Astrocyte (in vitro differentiated cells and primary cell): ENCODE results near the gene AFF4. TPM values are rescaled to one million over a fixed set of nuclear protein-coding genes. Genes with fewer than 3 reads are reported as not detected.

Experiments
- DNase-seq: peaks from one replicate; pipeline ENCODE4 v3.0.0-alpha.2; 2010; ENCODE audit warnings: low read depth
- FAIRE-seq: peaks from 2 replicates; lab custom pipeline; 2011; peaks lifted over from hg19 to GRCh38; lab: Jason Lieb, UNC
- H2AFZ ChIP-seq: 2 replicates; pipeline ENCODE4 v1.6.0; 2012; ENCODE audit warnings: low read depth, low read length, inconsistent platforms
- H3K27ac ChIP-seq: 2 replicates; pipeline ENCODE4 v1.5.1; 2011; ENCODE audit warnings: low read depth, low read length, inconsistent platforms
- H3K27me3 ChIP-seq: 2 replicates; pipeline ENCODE4 v1.6.0; 2011; ENCODE audit warnings: low read length, inconsistent platforms; ENCODE audit not compliant: insufficient read depth
- H3K36me3 ChIP-seq: 2 replicates; pipeline ENCODE4 v1.5.1; 2011; ENCODE audit warnings: low read length, inconsistent platforms; ENCODE audit not compliant: insufficient read depth
- H3K4me1 ChIP-seq: 2 replicates; pipeline ENCODE4 v1.5.1; 2011; ENCODE audit warnings: low read length, inconsistent platforms; ENCODE audit not compliant: insufficient read depth
- H3K4me2 ChIP-seq: 2 replicates; pipeline ENCODE4 v1.6.0; 2012; ENCODE audit warnings: low read length, inconsistent platforms
- H3K4me3 ChIP-seq: 2 replicates; pipeline ENCODE4 v1.5.1; 2011; ENCODE audit warnings: low read depth, mild to moderate bottlenecking, low read length, inconsistent platforms; ENCODE audit not compliant: insufficient read depth
- H3K79me2 ChIP-seq: 2 replicates; pipeline ENCODE4 v1.6.0; 2012; ENCODE audit warnings: mild to moderate bottlenecking, low read length, inconsistent platforms; ENCODE audit not compliant: insufficient read depth
- H3K9ac ChIP-seq: 2 replicates; pipeline ENCODE4 v1.6.0; 2012; ENCODE audit warnings: mild to moderate bottlenecking, low read length, inconsistent platforms
- H3K9me3 ChIP-seq: 2 replicates; pipeline ENCODE4 v1.5.1; 2012; ENCODE audit warnings: low read depth, mild to moderate bottlenecking, low read length, inconsistent platforms; ENCODE audit not compliant: insufficient read depth
- H4K20me1 ChIP-seq: 2 replicates; pipeline ENCODE4 v1.6.0; 2012; ENCODE audit warnings: low read length, inconsistent platforms; ENCODE audit not compliant: insufficient read depth
- H3K27ac Mint-ChIP-seq: one replicate; pipeline ENCODE4 v1.8.0; 2021; ENCODE audit warnings: mild to moderate bottlenecking, mixed read lengths; ENCODE audit not compliant: unreplicated experiment
- H3K27me3 Mint-ChIP-seq: one replicate; pipeline ENCODE4 v1.8.0; 2021; ENCODE audit warnings: low read depth, mixed read lengths; ENCODE audit not compliant: unreplicated experiment
- H3K36me3 Mint-ChIP-seq: one replicate; pipeline ENCODE4 v1.8.0; 2021; ENCODE audit warnings: low read depth, mixed read lengths; ENCODE audit not compliant: unreplicated experiment
- H3K4me1 Mint-ChIP-seq: one replicate; pipeline ENCODE4 v1.8.0; 2021; ENCODE audit warnings: low read depth, mixed read lengths; ENCODE audit not compliant: unreplicated experiment
- H3K4me3 Mint-ChIP-seq: one replicate; pipeline ENCODE4 v1.8.0; 2021; ENCODE audit warnings: mild to moderate bottlenecking, moderate library complexity, mixed read lengths; ENCODE audit not compliant: unreplicated experiment
- H3K9me3 Mint-ChIP-seq: one replicate; pipeline ENCODE4 v1.8.0; 2021; ENCODE audit warnings: mild to moderate bottlenecking, mixed read lengths; ENCODE audit not compliant: unreplicated experiment
- EZH2 ChIP-seq: IDR thresholded peaks from 2 replicates; pipeline ENCODE4 v1.6.1; 2012; ENCODE audit warnings: mild to moderate bottlenecking, low read length, inconsistent platforms; ENCODE audit not compliant: insufficient read depth
- total RNA-seq: library from RNA; stranded (reverse); gene quantifications from 2 replicates; pipeline ENCODE4 v1.2.1, GENCODE V29; 2021
- TF ChIP-seq, protein P1 (sequence below): IDR thresholded peaks from 2 replicates; pipeline ENCODE4 v1.5.1; 2011; ENCODE audit warnings: low read depth, mild to moderate bottlenecking, inconsistent platforms, low read length, moderate library complexity; ENCODE audit not compliant: insufficient read depth

The AFF4 gene
- total RNA-seq, 1 donor from 2014 or later: 163 TPM

DNA sequence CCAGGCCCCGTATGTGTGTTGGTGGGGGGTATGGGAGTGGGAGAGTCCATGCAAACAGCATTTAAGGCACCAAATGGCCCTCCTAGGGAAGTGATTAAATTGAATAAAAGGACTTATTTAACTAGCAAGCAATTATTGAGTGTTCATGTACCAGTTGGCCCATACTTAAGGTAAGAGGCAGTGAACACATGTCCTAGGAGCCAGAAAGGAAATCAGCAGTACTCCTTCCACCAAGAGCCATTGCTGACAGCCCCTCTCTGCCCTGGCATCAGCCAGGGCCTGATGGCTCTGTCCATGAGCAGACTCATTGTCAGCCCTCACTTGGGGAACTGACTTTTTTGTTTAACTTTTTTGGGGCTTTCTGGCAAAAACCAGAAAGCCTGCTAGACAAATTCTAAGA lies 122.5 kb downstream of the AFF4 start:
- H3K9ac ChIP-seq: no peak overlapping the region
- H3K4me3 ChIP-seq: no peak overlapping the region
- H3K9me3 Mint-ChIP-seq: peaks cover 2% of the 10 kb centered on the region
- H3K4me2 ChIP-seq: no peak overlapping the region
- no peak overlapping the region for H3K27ac Mint-ChIP-seq
- no peaks in the 10 kb centered on the region for H3K27me3 ChIP-seq
- peaks cover 14% of the 10 kb centered on the region for H3K4me1 Mint-ChIP-seq
- no peaks in the 10 kb centered on the region for H3K79me2 ChIP-seq
- H3K36me3 ChIP-seq: no peaks in the 10 kb centered on the region
- no peak for DNase-seq
- no peak overlapping the region for H3K27ac ChIP-seq
- H3K4me1 ChIP-seq: peaks cover 14% of the 10 kb centered on the region
- no peak overlapping the region for H3K4me3 Mint-ChIP-seq
- H4K20me1 ChIP-seq: no peaks in the 10 kb centered on the region
- H3K9me3 ChIP-seq: no peaks in the 10 kb centered on the region
- no peak for FAIRE-seq
- no peaks in the 10 kb centered on the region for H3K27me3 Mint-ChIP-seq
- no peak overlapping the region for H2AFZ ChIP-seq
- H3K36me3 Mint-ChIP-seq: no peaks in the 10 kb centered on the region
- TF ChIP-seq, protein P1, sequence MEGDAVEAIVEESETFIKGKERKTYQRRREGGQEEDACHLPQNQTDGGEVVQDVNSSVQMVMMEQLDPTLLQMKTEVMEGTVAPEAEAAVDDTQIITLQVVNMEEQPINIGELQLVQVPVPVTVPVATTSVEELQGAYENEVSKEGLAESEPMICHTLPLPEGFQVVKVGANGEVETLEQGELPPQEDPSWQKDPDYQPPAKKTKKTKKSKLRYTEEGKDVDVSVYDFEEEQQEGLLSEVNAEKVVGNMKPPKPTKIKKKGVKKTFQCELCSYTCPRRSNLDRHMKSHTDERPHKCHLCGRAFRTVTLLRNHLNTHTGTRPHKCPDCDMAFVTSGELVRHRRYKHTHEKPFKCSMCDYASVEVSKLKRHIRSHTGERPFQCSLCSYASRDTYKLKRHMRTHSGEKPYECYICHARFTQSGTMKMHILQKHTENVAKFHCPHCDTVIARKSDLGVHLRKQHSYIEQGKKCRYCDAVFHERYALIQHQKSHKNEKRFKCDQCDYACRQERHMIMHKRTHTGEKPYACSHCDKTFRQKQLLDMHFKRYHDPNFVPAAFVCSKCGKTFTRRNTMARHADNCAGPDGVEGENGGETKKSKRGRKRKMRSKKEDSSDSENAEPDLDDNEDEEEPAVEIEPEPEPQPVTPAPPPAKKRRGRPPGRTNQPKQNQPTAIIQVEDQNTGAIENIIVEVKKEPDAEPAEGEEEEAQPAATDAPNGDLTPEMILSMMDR: no peak
- no peak for TF ChIP-seq EZH2

DNA sequence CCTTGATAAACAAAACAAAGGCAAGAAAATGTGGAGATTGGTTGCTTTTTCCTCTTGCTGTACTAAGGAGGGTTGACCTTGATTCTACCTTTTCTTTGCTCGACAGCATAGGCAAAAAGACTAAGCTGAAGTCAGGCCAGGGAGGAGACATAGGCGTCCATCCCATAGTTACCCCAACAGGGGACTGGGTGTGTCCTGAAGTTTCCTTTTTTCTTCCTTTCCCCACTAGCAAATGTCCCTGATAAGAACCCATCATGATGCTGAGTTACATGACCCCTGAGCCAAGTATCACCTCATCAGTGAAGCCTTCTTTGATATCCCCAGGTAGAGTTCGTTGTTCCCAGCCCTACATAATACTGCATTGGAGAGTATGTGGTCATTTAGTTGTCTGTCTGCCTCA lies 123.1 kb downstream of the AFF4 start:
- Mint-ChIP-seq H3K4me3 (no peak overlapping the region), H3K4me1 (peaks cover 14% of the 10 kb centered on the region), H3K36me3 (no peaks in the 10 kb centered on the region), H3K27me3 (no peaks in the 10 kb centered on the region), H3K27ac (peak overlapping the region; percentile 69), H3K9me3 (peaks cover 2% of the 10 kb centered on the region)
- no peaks in the 10 kb centered on the region for H3K9me3 ChIP-seq
- peaks cover 14% of the 10 kb centered on the region for H3K4me1 ChIP-seq
- peak overlapping the region; percentile 41 for H3K9ac ChIP-seq
- TF ChIP-seq, protein P1: no peak
- no peak overlapping the region for H3K27ac ChIP-seq
- H4K20me1 ChIP-seq: no peaks in the 10 kb centered on the region
- no peak for FAIRE-seq
- H3K4me3 ChIP-seq: no peak overlapping the region
- no peaks in the 10 kb centered on the region for H3K79me2 ChIP-seq
- H3K27me3 ChIP-seq: no peaks in the 10 kb centered on the region
- H3K4me2 ChIP-seq: peak overlapping the region; percentile 56
- no peak for DNase-seq
- no peaks in the 10 kb centered on the region for H3K36me3 ChIP-seq
- peak overlapping the region; percentile 74 for H2AFZ ChIP-seq

DNA sequence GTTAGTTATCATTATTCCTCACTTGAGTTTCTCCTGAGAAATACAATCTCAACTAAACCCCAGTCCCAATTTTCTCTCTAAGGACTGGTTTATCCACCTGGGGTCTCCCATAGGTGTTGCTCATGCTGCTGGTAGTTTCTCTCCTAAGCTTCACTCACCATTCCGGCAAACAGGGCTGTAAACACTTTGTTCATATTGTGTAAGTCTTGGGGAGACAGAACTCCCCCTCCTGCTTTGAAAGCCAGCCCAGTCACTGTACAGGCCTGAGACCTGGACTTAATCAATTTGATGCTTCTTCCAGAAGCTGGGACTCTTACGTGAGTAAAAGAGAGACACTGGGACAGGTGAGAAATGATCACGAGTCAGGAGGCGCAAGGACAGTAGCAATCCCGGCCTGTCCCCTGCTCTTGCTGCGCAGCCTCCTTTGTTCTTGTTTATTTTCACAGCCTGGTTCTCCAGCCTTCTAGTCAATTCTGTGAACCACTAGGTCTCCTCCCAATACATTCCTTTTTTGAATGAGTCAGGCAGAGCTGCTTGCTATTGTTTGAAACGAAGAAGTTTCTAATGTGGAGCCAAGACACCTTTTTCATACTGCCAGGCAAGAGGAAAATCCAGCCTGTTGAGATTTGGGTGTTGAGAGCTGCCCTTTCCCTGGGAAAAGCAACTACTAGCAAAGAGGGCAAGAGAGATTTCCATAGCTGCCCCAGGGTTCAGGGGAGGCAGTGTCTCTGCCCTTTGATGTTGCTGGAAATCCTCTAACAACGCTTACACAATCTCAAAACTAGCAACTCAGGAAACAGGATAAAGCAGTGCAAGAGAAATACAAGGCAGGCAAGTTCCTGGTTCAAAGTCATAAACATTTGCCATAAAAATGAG lies 123.8 kb downstream of the AFF4 start:
- Histone ChIP-seq H2AFZ (peak overlapping the region; percentile 74), H3K4me2 (peak overlapping the region; percentile 56), H3K79me2 (no peaks in the 10 kb centered on the region), H3K36me3 (no peaks in the 10 kb centered on the region), H3K27ac (peak overlapping the region; percentile 52), H3K4me3 (no peak overlapping the region), H3K27me3 (no peaks in the 10 kb centered on the region), H3K9me3 (no peaks in the 10 kb centered on the region), H4K20me1 (no peaks in the 10 kb centered on the region), H3K9ac (peak overlapping the region; percentile 41), H3K4me1 (peaks cover 14% of the 10 kb centered on the region)
- Mint-ChIP-seq H3K27ac (peak overlapping the region; percentile 69), H3K36me3 (no peaks in the 10 kb centered on the region), H3K4me3 (peak overlapping the region; percentile 9), H3K9me3 (peaks cover 2% of the 10 kb centered on the region), H3K27me3 (no peaks in the 10 kb centered on the region), H3K4me1 (peaks cover 14% of the 10 kb centered on the region)
- no peak for TF ChIP-seq EZH2
- TF ChIP-seq, protein P1: no peak
- DNase-seq (peak; percentile 82), FAIRE-seq (no peak)
